NCI-H2227 treated with DMSO at 0.1 percent for 48 hours (cell line): ENCODE measurements around the gene DOCK6.

Experiments used
- DNase-seq: peaks from one replicate; lab custom pipeline; 2025; lab: John Stamatoyannopoulos, UW

DOCK6 gene

GRCh38 chr19:11261971-11262839 is at the start of gene DOCK6:
DOCK6 (minus strand) TSS chr19:11262524; CDS start chr19:11262440, 84 bp downstream.
- no peak for DNase-seq

GRCh38 chr19:11306337-11306736 is 44.0 kb upstream of the DOCK6 start:
- no peak for DNase-seq

GRCh38 chr19:11304936-11305335 is 42.6 kb upstream of the DOCK6 start:
- DNase-seq, result no peak

GRCh38 chr19:11300811-11301120 is 38.4 kb upstream of the DOCK6 start:
- DNase-seq, result no peak

GRCh38 chr19:11299946-11300810 is 37.9 kb upstream of the DOCK6 start:
- DNase-seq, result no peak

GRCh38 chr19:11296264-11296663 is 33.9 kb upstream of the DOCK6 start:
- no peak for DNase-seq

GRCh38 chr19:11295665-11296245 is 33.4 kb upstream of the DOCK6 start, which contains the start of gene TSPAN16:
TSPAN16 (plus strand) TSS chr19:11296160; CDS start chr19:11296298, 138 bp downstream.
- DNase-seq, result no peak

GRCh38 chr19:11295180-11295579 is 32.9 kb upstream of the DOCK6 start:
- no peak for DNase-seq

GRCh38 chr19:11293433-11294389 is 31.4 kb upstream of the DOCK6 start:
- peak; percentile 77 for DNase-seq

- DNase-seq, result no peak
These were observed 29.7 kb upstream of the DOCK6 start for GRCh38 chr19:11291991-11292390.

- no peak for DNase-seq
These were observed 29.1 kb upstream of the DOCK6 start for GRCh38 chr19:11291415-11291814.

- DNase-seq, result no peak
These were observed 27.9 kb upstream of the DOCK6 start for GRCh38 chr19:11290256-11290655.

GRCh38 chr19:11288349-11288748 is 26.0 kb upstream of the DOCK6 start:
- DNase-seq, result no peak

GRCh38 chr19:11286312-11286974 is 24.1 kb upstream of the DOCK6 start:
- DNase-seq, result no peak

GRCh38 chr19:11284515-11284914 is 22.2 kb upstream of the DOCK6 start:
- DNase-seq, result no peak

- DNase-seq, result no peak
These were observed 19.2 kb upstream of the DOCK6 start for GRCh38 chr19:11281356-11282049.

- no peak for DNase-seq
These were observed 17.3 kb upstream of the DOCK6 start for GRCh38 chr19:11279505-11280236.

- DNase-seq, result no peak
These were observed 16.3 kb upstream of the DOCK6 start for GRCh38 chr19:11278670-11279069.

- DNase-seq, result no peak
These were observed 12.3 kb upstream of the DOCK6 start for GRCh38 chr19:11274533-11275086.
